GM12878 (cell line): ENCODE results near the gene UBE2L5. TPM values are rescaled to one million over a fixed set of nuclear protein-coding genes. Genes with fewer than 3 reads are reported as not detected.
A peak's percentile ranks its signal among the peaks of the same experiment; 100 is the strongest.

Experiments
- ATF2 ChIP-seq: IDR thresholded peaks from 2 replicates; pipeline ENCODE4 v1.6.1; 2012; ENCODE audit warnings: low read length, inconsistent platforms
- ATF3 ChIP-seq: IDR thresholded peaks from 2 replicates; pipeline ENCODE4 v1.6.1; 2011; ENCODE audit warnings: low read depth, mild to moderate bottlenecking, low read length, moderate library complexity, borderline replicate concordance; ENCODE audit errors: extremely low read depth
- ATF7 ChIP-seq: fragments of 450-650 bp; IDR thresholded peaks from 2 replicates; pipeline ENCODE4 v1.6.1; 2016; ENCODE audit warnings: low read depth, mild to moderate bottlenecking
- BCL11A ChIP-seq: IDR thresholded peaks from 2 replicates; pipeline ENCODE4 v1.6.1; 2011; ENCODE audit warnings: low read depth, low read length
- CREM ChIP-seq: IDR thresholded peaks from 2 replicates; pipeline ENCODE4 v1.6.1; 2014; ENCODE audit warnings: antibody characterized with exemption, low read depth
- EED ChIP-seq: sonication (generic); IDR thresholded peaks from 2 replicates; pipeline ENCODE4 v1.6.1; 2016; ENCODE audit warnings: antibody characterized with exemption, low read depth
- FOXM1 ChIP-seq: IDR thresholded peaks from 2 replicates; pipeline ENCODE4 v1.6.1; 2012; ENCODE audit warnings: low read depth, mild to moderate bottlenecking, inconsistent platforms, low read length, moderate library complexity
- IKZF1 ChIP-seq: fragments of 450-650 bp; conservative IDR thresholded peaks from 2 replicates; pipeline ENCODE4 v1.6.1; 2017; ENCODE audit warnings: antibody characterized with exemption, mild to moderate bottlenecking
- IKZF2 ChIP-seq, 2 experiments: fragments of 450-650 bp; IDR thresholded peaks; 2 replicates each; pipeline ENCODE4 v1.6.1; 2017; ENCODE audit warnings: mild to moderate bottlenecking in 2 of 2, moderate library complexity in 2 of 2
- JUNB ChIP-seq: IDR thresholded peaks from 2 replicates; pipeline ENCODE4 v1.6.1; 2016; ENCODE audit warnings: antibody characterized with exemption, mild to moderate bottlenecking
- JUND ChIP-seq: IDR thresholded peaks from 2 replicates; pipeline ENCODE4 v1.6.1; 2012; ENCODE audit warnings: low read depth, mild to moderate bottlenecking, low read length, improper control_type of control experiment, moderate library complexity
- MEF2A ChIP-seq: IDR thresholded peaks from 2 replicates; pipeline ENCODE4 v1.6.1; 2011; ENCODE audit warnings: low read depth, mild to moderate bottlenecking, low read length, moderate library complexity; ENCODE audit not compliant: insufficient read depth
- MEF2B ChIP-seq: fragments of 450-650 bp; IDR thresholded peaks from 2 replicates; pipeline ENCODE4 v1.6.1; 2018; ENCODE audit warnings: mild to moderate bottlenecking, moderate library complexity; ENCODE audit not compliant: partially characterized antibody, poor library complexity, severe bottlenecking
- MTA2 ChIP-seq: fragments of 450-650 bp; IDR thresholded peaks from 2 replicates; pipeline ENCODE4 v1.6.1; 2016; ENCODE audit warnings: low read depth, mild to moderate bottlenecking, moderate library complexity
- MTA3 ChIP-seq: IDR thresholded peaks from 2 replicates; pipeline ENCODE4 v1.6.1; 2012; ENCODE audit warnings: low read length, inconsistent platforms, borderline replicate concordance
- NBN ChIP-seq: fragments of 450-650 bp; IDR thresholded peaks from 2 replicates; pipeline ENCODE4 v1.6.1; 2016
- NRF1 ChIP-seq: conservative IDR thresholded peaks from 2 replicates; pipeline ENCODE4 v1.6.1; 2011; ENCODE audit warnings: mild to moderate bottlenecking, low read depth, low read length, improper control_type of control experiment
- POLR2A ChIP-seq: IDR thresholded peaks from 2 replicates; pipeline ENCODE4 v1.6.1; 2011; ENCODE audit warnings: low read depth, mild to moderate bottlenecking, low read length
- RAD21 ChIP-seq: IDR thresholded peaks from 2 replicates; pipeline ENCODE4 v1.6.1; 2011; ENCODE audit warnings: mild to moderate bottlenecking, low read depth, low read length, moderate library complexity; ENCODE audit not compliant: insufficient read depth
- RELB ChIP-seq: fragments of 450-650 bp; IDR thresholded peaks from 2 replicates; pipeline ENCODE4 v1.6.1; 2017; ENCODE audit warnings: low read depth, mild to moderate bottlenecking, moderate library complexity
- SKIL ChIP-seq: fragments of 450-650 bp; IDR thresholded peaks from 2 replicates; pipeline ENCODE4 v1.6.1; 2017; ENCODE audit warnings: mild to moderate bottlenecking, low read depth, inconsistent platforms; ENCODE audit not compliant: poor library complexity, severe bottlenecking
- SMC3 ChIP-seq: IDR thresholded peaks from 2 replicates; pipeline ENCODE4 v1.6.1; 2011; ENCODE audit warnings: low read length, improper control_type of control experiment, borderline replicate concordance
- STAT3 ChIP-seq: IDR thresholded peaks from 2 replicates; pipeline ENCODE4 v1.6.1; 2011; ENCODE audit warnings: low read depth, low read length, improper control_type of control experiment
- ZNF384 ChIP-seq: IDR thresholded peaks from 2 replicates; pipeline ENCODE4 v1.6.1; 2012; ENCODE audit warnings: low read depth, mild to moderate bottlenecking, low read length, improper control_type of control experiment, borderline replicate concordance
- polyA plus RNA-seq, 11 experiments: library from polyadenylated mRNA; depleted of rRNA in 4 of 11; unstranded in 6 of 11; stranded (reverse) in 5 of 11; fragments of >200 nt; fragmentation: Nextera tagmentation in 4 of 11; fragmentation: Illumina TruSeq in 1 of 11; extraction: Ambion mirVana in 4 of 11; extraction: Trizol in 1 of 11; gene quantifications; 1 replicate in 1 of 11; 2 replicates in 10 of 11; pipeline versions ENCODE4 v1.2.1 to v1.2.3, GENCODE V29; 2011 to 2016; ENCODE audit warnings: inconsistent platforms in 2 of 11, missing spikeins in 2 of 11, low read depth in 1 of 11
- total RNA-seq, 4 experiments: library from RNA; depleted of rRNA in 3 of 4; stranded (reverse); fragments of >200 nt in 3 of 4; fragmentation: Illumina TruSeq in 1 of 4; extraction: Trizol in 1 of 4; gene quantifications; 2 replicates each; pipeline versions ENCODE4 v1.2.1 to v1.2.3, GENCODE V29; 2013 to 2021

The UBE2L5 gene
- total and polyA plus RNA-seq, 10 of the 15 experiments (the other 5 are each of a cell fraction or from before 2014, with no cell fraction given): 0.03 to 1.1 (median 0.19) TPM; not detected in 2

- TF ChIP-seq NRF1: no peak
- peak; percentile 74; the same call in 1 of the 2 replicates for TF ChIP-seq ATF7
- TF ChIP-seq IKZF2 (IDR thresholded peaks at IDR 0.05): peak; percentile 88 to 91
- peak; percentile 60; the same call in 1 of the 2 replicates for TF ChIP-seq CREM
- peak; percentile 76 for TF ChIP-seq RELB
- TF ChIP-seq EED: peak; percentile 71
- TF ChIP-seq IKZF1: peak; percentile 73
- peak; percentile 66 for TF ChIP-seq SKIL
- TF ChIP-seq FOXM1: peak; percentile 80; the same call in 1 of the 2 replicates
- no peak for TF ChIP-seq MTA3
- peak; percentile 50; the same call in 1 of the 2 replicates for TF ChIP-seq ATF2
- TF ChIP-seq NBN: peak; percentile 27; the same call in 1 of the 2 replicates
- TF ChIP-seq ZNF384: peak; percentile 78; the same call in 1 of the 2 replicates
- no peak for TF ChIP-seq ATF3
- peak; percentile 56; the same call in 1 of the 2 replicates for TF ChIP-seq BCL11A
- no peak for TF ChIP-seq POLR2A
- peak; percentile 55 for TF ChIP-seq MEF2B
- no peak for TF ChIP-seq MTA2
- no peak for TF ChIP-seq SMC3
- TF ChIP-seq RAD21: 0 out of 2 replicates have a peak, but pooled peaks have one; percentile 1
- 0 out of 2 replicates have a peak, but pooled peaks have one; percentile 26 for TF ChIP-seq STAT3
- TF ChIP-seq MEF2A: peak; percentile 95
- TF ChIP-seq JUND: peak; percentile 73; the same call in 1 of the 2 replicates
- peak; percentile 91 for TF ChIP-seq JUNB
Measured at GRCh38 chr13:30429721-30430694, 7.7 kb downstream of the UBE2L5 start (continued).
